Embryonic facial prominence (tissue), 1 donor: ENCODE data around the gene SCUBE2.
"Not testable (repeated sequence)": the region's sequence is repeated elsewhere in the genome, so short reads cannot be mapped to it uniquely, and the experiment has no call there.

Experiments
- DNase-seq: peaks from one replicate; pipeline ENCODE4 v3.0.0-alpha.2; 2016; ENCODE audit errors: extremely low spot score

SCUBE2 gene

GRCh38 chr11:9008011-9008550, 83.3 kb downstream of the SCUBE2 start:
- no peak for DNase-seq

GRCh38 chr11:9005087-9005486, 86.3 kb downstream of the SCUBE2 start:
- no peak for DNase-seq

- DNase-seq, result no peak
These were observed 87.0 kb downstream of the SCUBE2 start for GRCh38 chr11:9004183-9004926.

- no peak for DNase-seq
These were observed 87.7 kb downstream of the SCUBE2 start, which contains the start of gene NRIP3 for GRCh38 chr11:9003573-9004182. NRIP3 (minus strand) TSS chr11:9004001; CDS start chr11:9003935, 66 bp downstream.

GRCh38 chr11:9002920-9003572, 88.4 kb downstream of the SCUBE2 start:
- DNase-seq, result no peak

GRCh38 chr11:9001736-9002135, 89.7 kb downstream of the SCUBE2 start:
- no peak for DNase-seq

- no peak for DNase-seq
These were observed 93.4 kb downstream of the SCUBE2 start for GRCh38 chr11:8998017-8998416.

- DNase-seq, result no peak
These were observed 93.9 kb downstream of the SCUBE2 start for GRCh38 chr11:8997451-8997850.

- no peak for DNase-seq
These were observed 101.9 kb downstream of the SCUBE2 start for GRCh38 chr11:8989453-8989852.

GRCh38 chr11:8988329-8989234, 102.8 kb downstream of the SCUBE2 start:
- no peak for DNase-seq

- DNase-seq, result no peak
These were observed 104.0 kb downstream of the SCUBE2 start for GRCh38 chr11:8987446-8987845.

- DNase-seq, result not testable (repeated sequence)
These were observed 104.6 kb downstream of the SCUBE2 start for GRCh38 chr11:8986772-8987171.

- DNase-seq, result no peak
These were observed 105.9 kb downstream of the SCUBE2 start for GRCh38 chr11:8985462-8985861.

- no peak for DNase-seq
These were observed 107.8 kb downstream of the SCUBE2 start for GRCh38 chr11:8983552-8983951.

GRCh38 chr11:8980485-8980884, 110.9 kb downstream of the SCUBE2 start:
- DNase-seq, result no peak

- DNase-seq, result not testable (repeated sequence)
These were observed 112.0 kb downstream of the SCUBE2 start for GRCh38 chr11:8979365-8979764.

GRCh38 chr11:8973121-8973520, 118.3 kb downstream of the SCUBE2 start:
- DNase-seq, result no peak

GRCh38 chr11:8971924-8972316, 119.5 kb downstream of the SCUBE2 start:
- no peak for DNase-seq

- no peak for DNase-seq
These were observed 120.0 kb downstream of the SCUBE2 start for GRCh38 chr11:8971196-8971923.
